Measurements from ENCODE around the gene FGD2. TPM values are rescaled to one million over a fixed set of nuclear protein-coding genes. Genes with fewer than 3 reads are reported as not detected.

FGD2 gene
- total RNA-seq, 1 experiment from 2014 or later, result 0.13 TPM

DNA sequence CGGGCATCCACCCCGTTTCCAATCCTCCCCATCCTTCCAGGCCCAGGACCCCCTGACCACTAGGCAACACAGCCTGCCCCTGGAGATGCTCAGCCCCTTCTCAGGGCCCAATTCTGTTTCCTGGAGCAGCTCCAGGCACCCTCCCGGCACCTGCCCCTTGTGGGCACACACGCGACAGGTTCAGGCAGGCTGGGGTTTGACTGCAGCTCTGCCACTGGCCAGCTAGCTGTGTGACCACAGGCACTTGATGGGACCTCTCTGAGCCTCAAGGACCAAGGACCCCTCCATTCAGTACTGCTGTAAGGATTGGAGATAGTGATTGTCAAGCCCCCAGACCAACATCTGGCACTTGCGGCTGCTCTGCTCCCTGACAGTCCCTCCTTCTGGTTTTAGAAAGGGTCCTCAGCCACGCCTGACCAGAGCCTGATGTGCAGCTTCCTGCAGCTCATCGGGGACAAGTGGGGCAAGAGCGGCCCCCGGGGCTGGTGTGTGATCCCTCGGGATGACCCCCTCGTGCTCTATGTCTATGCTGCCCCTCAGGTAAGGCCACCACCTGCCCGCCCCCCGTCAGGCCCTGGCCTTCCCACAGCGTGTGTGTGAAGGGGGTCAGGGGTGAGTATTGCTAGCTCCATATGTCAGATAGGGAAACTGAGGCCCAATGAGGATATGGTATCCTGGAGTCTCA is 21.7 kb downstream of the FGD2 start:
- no peak overlapping the region for H2AK5ac ChIP-seq (ENCODE audit: insufficient read length, low read length)
- no peak overlapping the region for H2AFZ ChIP-seq (ENCODE audit: low read length)
- H3K4me1 ChIP-seq (ENCODE audit: insufficient read depth, low read length), result no peaks in the 10 kb centered on the region
- H3K4me3 Mint-ChIP-seq, result no peak overlapping the region
- H3K23me2 ChIP-seq (ENCODE audit: insufficient read length, low read depth, low read length, poor library complexity, severe bottlenecking), result no peaks in the 10 kb centered on the region
- H3K56ac ChIP-seq (ENCODE audit: insufficient read length, low read depth, low read length), result no peak overlapping the region
- H3K18ac ChIP-seq (ENCODE audit: insufficient read length, low read depth, low read length), result no peak overlapping the region
- no peaks in the 10 kb centered on the region for H3K9me3 ChIP-seq (ENCODE audit: control insufficient read depth, low read depth, low read length)
- H3K4ac ChIP-seq (ENCODE audit: low read depth, low read length), result no peak overlapping the region
- no peak overlapping the region for H3K9ac ChIP-seq (ENCODE audit: extremely low read depth, insufficient read length, low read length)
- H3T11ph ChIP-seq (ENCODE audit: low read length), result no peak overlapping the region
- H4K20me1 ChIP-seq (ENCODE audit: control insufficient read depth, insufficient read depth, insufficient read length), result no peaks in the 10 kb centered on the region
- no peak overlapping the region; the same call in 1 of the 2 replicates for H3K14ac ChIP-seq (ENCODE audit: insufficient read depth, low read length)
- TF ChIP-seq, protein P1, sequence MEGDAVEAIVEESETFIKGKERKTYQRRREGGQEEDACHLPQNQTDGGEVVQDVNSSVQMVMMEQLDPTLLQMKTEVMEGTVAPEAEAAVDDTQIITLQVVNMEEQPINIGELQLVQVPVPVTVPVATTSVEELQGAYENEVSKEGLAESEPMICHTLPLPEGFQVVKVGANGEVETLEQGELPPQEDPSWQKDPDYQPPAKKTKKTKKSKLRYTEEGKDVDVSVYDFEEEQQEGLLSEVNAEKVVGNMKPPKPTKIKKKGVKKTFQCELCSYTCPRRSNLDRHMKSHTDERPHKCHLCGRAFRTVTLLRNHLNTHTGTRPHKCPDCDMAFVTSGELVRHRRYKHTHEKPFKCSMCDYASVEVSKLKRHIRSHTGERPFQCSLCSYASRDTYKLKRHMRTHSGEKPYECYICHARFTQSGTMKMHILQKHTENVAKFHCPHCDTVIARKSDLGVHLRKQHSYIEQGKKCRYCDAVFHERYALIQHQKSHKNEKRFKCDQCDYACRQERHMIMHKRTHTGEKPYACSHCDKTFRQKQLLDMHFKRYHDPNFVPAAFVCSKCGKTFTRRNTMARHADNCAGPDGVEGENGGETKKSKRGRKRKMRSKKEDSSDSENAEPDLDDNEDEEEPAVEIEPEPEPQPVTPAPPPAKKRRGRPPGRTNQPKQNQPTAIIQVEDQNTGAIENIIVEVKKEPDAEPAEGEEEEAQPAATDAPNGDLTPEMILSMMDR (conservative IDR thresholded peaks at IDR 0.05), result no peak
- H2BK20ac ChIP-seq (ENCODE audit: low read depth, low read length, poor library complexity, severe bottlenecking), result no peak overlapping the region
- no peak overlapping the region for H2BK12ac ChIP-seq (ENCODE audit: insufficient read length, low read depth, low read length)
- H3K27me3 Mint-ChIP-seq (ENCODE audit: low read depth), result no peaks in the 10 kb centered on the region
- no peak overlapping the region for H2BK5ac ChIP-seq (ENCODE audit: insufficient read length, low read length)
- H3K36me3 Mint-ChIP-seq (ENCODE audit: insufficient read depth in 1 of 3, low read depth in 3 of 3), result peaks cover 0 to 9% (median 4%) of the 10 kb centered on the region in 3 experiments; a peak in 6 of 7 replicates
- H3K79me2 ChIP-seq (ENCODE audit: insufficient read depth, low read length), result no peaks in the 10 kb centered on the region
- no peak overlapping the region for H3K4me2 ChIP-seq (ENCODE audit: insufficient read depth, insufficient read length, low read length)
- H3K27ac ChIP-seq (ENCODE audit: insufficient read length, low read depth, low read length), result no peak overlapping the region
- H3K27me3 ChIP-seq (ENCODE audit: insufficient read depth, low read length), result no peaks in the 10 kb centered on the region
- H3K4me1 Mint-ChIP-seq, result peaks cover 8 to 18% of the 10 kb centered on the region in 2 experiments; a peak in 3 of 4 replicates
- no peak overlapping the region for H3K27ac Mint-ChIP-seq
- H2BK120ac ChIP-seq (ENCODE audit: low read depth, low read length, poor library complexity, severe bottlenecking), result no peak overlapping the region
- peaks cover 8 to 9% of the 10 kb centered on the region in 2 experiments for H3K9me3 Mint-ChIP-seq
- H4K8ac ChIP-seq (replicated peaks; ENCODE audit: insufficient read length, low read depth, low read length), result no peak overlapping the region
- DNase-seq, result no peak
- no peak overlapping the region for H2BK15ac ChIP-seq (ENCODE audit: low read depth, low read length)
- WGBS (ENCODE audit: extremely low coverage, insufficient read length, low lambda C conversion rate), result no CpG with 5 or more reads among the region's 15 CpGs
- no peak overlapping the region for H3K23ac ChIP-seq (ENCODE audit: insufficient read length, low read depth, low read length)
- H4K91ac ChIP-seq (ENCODE audit: insufficient read length, low read depth, low read length), result no peak overlapping the region
- no peak overlapping the region for H4K5ac ChIP-seq (ENCODE audit: insufficient read length, low read depth, low read length)
- no peaks in the 10 kb centered on the region for H3K79me1 ChIP-seq (ENCODE audit: insufficient read depth, low read depth, low read length, poor library complexity, severe bottlenecking)
